Fibroblast of the conjunctiva (primary cell): ENCODE data around the gene CDHR5.
A peak's percentile ranks its signal among the peaks of the same experiment; 100 is the strongest.

Source experiments
- DNase-seq: peaks from one replicate; pipeline ENCODE4 v3.0.0-alpha.2; 2010; ENCODE audit warnings: low read depth

Gene CDHR5

DNA sequence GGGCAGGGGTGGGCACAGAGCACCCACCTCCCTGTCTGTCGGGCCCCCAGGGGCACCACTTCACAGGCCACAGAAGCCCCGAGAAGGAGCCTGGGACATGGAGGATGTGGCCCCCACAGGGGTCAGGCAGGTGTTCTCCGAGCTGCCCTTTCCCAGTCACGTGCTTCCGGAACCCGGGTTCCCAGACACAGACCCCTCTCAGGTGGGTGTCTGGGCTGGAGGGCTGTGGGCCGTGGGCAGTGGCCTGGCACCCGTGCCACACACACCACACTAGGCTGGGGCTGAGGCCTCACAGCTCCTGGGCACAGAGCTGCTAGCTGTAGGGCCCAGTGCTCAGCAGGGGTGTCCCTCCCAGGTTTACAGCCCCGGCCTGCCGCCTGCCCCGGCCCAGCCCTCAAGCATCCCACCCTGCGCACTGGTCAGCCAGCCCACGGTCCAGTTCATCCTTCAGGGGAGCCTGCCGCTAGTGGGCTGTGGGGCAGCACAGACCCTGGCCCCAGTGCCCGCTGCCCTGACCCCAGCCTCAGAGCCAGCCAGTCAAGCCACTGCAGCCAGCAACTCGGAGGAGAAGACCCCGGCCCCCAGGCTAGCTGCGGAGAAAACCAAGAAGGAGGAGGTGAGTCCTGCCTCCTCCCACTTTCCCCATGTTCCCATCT, 14.5 kb downstream of the CDHR5 start:
- DNase-seq: no peak

DNA sequence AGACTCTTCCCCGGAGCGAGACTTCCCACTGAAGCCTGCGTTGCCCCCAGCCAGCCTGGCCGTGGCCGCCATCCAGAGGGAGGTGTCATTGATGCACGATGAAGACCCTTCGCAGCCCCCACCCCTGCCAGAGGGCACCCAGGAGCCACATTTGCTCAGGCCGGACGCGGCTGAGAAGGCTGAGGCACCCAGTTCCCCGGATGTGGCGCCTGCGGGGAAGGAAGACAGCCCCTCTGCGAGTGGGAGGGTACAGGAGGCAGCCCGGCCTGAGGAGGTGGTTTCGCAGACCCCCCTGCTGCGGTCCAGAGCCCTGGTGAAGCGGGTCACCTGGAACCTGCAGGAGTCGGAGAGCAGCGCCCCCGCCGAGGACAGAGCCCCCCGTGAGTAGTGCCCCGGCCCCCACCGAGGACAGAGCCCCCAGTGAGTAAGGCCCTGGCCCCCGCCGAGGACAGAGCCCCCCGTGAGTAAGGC, 15.4 kb downstream of the CDHR5 start:
- no peak for DNase-seq

DNA sequence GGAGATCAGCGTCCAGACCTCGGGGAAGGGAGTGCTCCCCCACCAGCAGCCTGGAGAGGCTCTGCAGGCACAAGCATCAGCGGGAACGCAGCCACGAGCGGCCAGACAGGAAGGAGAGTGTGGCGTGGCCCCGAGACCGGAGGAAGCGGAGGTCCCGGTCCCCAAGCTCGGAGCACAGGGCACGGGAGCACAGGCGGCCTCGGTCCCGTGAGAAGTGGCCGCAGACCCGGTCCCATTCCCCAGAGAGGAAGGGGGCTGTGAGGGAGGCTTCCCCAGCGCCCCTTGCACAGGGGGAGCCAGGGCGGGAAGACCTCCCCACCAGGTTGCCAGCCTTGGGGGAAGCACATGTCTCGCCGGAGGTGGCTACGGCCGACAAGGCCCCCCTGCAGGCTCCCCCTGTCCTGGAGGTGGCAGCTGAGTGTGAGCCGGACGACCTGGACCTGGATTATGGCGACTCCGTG, 15.9 kb downstream of the CDHR5 start:
- DNase-seq: no peak

DNA sequence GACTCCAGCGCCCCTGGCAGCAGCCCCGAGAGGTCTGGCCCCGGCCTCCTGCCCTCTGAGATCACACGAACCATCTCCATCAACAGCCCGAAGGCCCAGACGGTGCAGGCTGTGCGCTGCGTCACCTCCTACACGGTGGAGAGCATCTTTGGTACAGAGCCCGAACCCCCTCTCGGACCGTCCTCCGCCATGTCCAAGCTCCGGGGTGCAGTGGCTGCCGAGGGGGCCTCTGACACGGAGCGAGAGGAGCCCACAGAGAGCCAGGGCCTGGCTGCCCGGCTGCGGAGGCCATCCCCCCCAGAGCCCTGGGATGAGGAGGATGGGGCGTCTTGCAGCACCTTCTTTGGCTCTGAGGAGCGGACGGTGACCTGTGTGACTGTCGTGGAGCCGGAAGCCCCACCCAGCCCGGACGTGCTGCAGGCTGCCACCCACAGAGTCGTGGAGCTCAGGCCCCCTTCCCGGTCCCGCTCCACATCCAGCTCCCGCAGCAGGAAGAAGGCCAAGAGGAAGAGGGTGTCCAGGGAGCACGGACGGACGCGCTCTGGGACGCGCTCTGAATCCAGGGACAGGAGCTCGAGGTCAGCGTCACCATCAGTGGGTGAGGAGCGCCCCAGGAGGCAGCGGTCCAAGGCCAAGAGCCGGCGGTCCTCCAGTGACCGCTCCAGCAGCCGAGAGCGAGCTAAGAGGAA, 16.6 kb downstream of the CDHR5 start:
- no peak for DNase-seq

DNA sequence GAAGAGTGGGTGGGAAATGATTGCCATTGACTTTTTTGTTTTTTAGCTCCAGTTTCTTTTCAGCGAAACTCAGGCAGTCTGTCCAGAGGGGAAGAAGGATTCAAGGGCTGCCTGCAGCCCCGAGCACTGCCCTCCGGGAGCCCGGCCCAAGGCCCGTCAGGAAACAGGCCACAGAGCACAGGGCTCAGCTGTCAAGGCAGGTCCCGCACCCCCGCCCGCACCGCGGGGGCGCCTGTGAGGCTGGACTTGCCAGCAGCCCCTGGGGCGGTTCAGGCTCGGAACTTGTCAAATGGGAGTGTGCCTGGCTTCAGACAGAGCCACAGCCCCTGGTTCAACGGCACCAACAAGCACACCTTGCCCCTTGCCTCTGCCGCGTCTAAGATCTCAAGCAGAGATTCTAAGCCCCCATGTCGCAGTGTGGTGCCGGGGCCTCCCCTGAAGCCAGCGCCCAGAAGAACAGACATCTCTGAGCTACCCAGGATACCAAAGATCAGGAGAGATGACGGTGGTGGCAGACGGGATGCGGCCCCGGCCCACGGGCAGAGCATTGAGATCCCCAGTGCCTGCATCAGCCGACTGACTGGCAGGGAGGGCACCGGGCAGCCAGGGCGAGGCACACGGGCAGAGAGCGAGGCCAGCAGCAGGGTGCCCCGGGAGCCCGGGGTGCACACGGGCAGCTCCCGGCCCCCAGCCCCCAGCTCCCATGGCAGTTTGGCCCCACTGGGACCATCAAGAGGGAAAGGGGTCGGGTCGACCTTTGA, 17.6 kb downstream of the CDHR5 start:
- no peak for DNase-seq

DNA sequence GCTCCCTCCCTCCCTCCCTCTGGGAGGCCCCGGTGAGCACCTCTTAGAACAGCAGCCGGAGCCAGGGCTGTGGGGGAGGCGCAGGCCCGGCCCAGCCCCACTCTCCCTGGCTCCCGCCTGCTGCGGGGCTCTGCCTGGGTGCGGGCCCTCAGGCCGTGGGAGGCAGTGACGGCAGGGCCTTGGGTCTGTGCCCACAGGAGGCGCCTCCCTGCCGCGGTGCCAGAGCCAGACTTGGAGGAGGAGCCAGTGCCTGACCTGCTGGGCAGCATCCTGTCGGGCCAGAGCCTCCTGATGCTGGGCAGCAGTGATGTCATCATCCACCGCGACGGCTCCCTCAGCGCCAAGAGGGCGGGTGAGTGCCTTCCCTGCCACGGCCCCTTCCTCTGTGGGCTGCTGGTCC, 18.5 kb downstream of the CDHR5 start:
- DNase-seq: peak; percentile 45

DNA sequence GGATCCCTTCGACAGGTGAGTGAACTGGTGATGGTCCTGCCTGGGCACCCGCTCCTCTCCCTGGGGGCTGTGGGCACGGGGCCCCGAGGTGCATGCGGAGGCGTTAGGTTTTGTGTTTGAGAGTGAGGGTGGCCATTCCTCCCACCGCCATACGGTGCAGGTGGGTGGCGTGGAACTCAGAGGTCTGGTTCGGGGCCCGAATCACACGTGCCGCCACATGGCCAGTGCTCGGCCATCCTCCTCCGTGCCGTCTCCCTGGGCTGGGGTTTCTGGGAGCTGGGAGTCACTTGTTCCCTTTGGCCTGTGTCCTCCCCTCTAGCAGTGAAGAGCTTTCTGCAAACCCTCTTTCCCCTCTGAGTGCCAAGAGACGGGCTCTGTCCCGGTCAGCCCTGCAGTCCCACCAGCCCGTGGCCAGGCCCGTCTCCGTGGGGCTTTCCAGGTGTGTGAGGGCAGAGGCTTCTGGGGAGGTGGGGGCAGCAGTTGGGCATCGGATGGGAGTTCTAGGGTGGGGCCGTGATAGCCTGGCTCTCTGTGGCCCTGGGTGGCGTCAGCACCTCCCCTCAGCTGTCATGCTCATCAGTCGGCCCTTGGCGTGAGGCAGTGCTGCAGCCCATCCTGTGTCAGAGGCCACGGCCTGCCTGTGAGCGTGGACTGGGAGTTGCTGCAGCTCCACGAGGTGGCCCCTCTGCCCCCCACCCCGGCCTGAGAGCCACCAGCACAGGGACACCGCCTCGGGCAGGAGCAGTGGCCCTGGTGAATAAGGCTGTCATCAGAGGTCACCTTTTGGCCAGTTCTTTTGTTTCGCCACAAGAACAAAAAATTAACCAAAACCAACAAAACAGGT, 19.2 kb downstream of the CDHR5 start:
- no peak for DNase-seq

DNA sequence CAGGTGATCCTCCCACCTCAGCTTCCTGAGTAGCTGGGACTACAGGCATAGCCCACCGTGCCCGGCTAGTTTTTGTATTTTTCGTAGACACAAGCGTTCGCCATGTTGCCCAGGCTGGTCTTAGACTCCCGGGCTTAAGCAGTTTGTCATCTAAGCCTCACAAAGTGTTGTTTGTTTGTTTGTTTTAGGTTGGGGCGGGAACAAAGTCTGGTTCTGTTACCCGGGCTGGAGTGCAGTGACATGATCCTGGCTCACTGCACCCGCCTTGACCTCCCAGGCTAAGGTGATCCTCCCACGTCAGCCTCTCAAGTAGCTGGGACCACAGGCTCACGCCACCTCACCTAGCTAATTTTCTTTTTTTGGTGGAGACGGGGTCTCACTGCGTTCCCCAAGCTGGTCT, 21.6 kb downstream of the CDHR5 start:
- DNase-seq: no peak

DNA sequence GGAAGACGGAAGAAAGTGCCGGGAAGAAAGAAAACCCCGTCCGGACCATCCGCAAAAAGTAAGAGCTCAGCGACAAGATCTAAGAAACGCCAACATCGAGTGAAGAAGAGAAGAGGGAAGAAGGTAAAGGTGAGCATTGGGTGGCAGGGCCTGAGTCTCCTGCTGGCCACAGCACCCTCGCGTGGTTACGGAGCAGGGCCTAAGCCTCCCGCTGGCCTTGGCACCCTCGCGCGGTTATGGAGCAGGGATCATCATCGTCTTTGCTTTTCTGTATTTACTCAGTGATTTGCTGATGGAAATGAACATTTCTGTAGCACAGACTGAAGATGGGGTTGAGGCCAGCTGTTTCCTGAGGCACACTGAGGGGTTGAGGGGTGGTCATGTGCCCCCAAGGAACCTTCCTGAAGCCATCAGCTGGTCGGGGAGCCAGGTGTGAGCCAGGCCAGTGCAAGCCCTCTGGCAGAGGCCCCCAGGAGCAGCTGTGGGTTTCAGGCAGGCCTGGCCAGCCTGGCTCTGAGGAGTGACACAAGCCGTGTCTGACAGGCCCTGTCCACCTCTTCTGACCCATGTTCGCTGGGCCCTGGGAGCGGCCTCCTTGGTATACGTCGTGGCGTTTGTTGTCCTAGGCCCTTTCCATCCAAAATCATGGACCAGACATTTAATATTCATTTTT, 23.0 kb downstream of the CDHR5 start:
- DNase-seq: no peak

DNA sequence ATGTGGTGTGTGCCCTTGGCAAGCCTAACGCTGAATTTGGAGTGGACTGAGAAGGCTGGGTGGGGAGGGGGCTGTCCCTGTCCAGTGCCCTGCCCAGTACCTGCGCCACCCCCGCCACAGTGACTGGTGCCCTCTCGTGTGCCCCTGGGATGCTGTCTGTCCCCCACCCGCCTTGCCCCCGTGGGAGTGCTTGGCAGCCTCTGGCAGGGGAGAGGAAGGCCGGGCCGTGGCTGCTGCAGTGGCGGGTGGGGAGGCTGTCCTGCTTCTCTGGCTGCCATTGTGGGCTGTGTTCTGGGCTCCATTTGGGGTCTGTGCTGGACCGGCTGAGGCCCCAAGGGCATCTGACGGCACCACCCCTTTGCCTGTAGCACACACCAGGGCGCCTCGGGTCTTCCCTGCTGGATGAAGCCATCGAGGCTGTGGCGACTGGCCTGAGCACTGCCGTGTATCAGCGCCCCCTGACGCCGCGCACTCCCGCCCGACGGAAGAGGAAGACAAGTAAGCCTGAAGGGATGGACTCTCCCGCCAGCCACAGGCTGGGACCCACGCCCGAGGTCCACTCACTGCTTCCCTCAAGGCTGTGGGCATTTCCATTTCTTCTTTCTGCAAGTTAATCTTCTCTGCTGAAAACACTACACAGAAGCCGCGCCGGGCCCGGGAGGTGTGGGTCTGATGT, 26.6 kb downstream of the CDHR5 start:
- DNase-seq: no peak

DNA sequence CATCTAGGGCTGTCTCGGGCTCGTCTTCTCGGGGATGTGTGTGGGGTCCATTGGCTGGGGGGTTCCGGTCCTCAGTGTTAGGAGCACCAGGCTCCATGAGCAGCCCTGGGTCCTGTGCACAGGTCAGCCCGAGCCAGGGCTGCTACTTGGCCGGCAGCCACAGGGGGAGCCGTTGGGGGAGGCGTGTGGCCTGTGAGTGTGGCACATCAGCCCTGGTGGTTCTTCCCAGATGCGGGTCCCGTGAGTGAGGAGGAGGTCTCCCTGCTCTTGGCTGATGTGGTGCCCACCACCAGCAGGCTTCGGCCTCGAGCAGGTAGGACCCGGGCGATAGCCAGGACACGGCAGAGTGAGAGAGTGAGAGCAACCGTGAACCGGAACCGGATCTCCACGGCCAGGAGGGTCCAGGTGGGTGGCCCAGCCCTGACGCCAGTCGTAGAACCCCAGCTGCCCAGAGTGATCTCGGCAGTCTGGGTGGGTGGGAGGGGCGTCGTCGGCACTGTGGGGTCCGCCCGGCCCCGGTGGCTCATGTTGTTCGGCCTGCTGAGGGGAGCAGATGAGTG, 27.5 kb downstream of the CDHR5 start:
- DNase-seq: no peak

DNA sequence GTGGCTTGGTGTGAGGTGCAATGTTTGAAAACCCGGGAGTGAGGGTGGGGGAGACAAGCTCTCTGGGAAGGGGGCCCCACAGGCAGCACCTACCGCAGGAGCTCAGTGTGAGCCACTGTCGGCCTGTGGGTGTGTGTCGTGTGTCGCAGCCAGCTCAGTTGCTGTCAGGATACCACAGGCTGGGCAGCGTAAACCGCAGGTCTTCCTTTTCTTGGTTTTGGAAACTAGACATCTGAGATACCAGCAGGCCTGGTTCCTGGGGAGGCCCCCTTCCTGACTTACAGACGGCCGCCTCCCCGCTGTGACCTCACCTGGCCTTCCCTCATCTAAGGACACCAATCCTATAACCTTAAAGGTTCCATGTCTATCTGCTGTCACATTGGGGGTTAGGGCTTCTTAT, 28.4 kb downstream of the CDHR5 start:
- DNase-seq: no peak

DNA sequence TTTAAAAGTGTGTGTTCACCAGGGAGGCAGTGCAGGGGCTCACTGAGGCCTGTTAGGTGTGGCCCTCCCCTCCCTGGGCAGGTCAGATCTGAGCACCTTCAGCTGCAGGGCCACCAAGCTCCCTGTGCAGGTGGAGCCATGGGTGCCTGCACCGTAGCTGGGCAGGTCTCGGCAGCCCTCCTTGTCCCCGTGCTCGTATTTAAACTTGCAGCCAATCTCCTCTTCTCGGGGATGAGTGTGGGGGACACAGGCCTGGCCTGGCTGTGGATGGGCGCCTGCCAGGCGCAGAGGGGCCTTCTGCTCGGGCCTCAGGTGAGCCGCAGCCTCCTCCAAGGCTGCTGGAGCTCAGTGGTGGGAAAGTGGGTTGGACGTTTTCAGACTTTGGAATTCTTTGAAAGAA, 29.4 kb downstream of the CDHR5 start:
- no peak for DNase-seq

DNA sequence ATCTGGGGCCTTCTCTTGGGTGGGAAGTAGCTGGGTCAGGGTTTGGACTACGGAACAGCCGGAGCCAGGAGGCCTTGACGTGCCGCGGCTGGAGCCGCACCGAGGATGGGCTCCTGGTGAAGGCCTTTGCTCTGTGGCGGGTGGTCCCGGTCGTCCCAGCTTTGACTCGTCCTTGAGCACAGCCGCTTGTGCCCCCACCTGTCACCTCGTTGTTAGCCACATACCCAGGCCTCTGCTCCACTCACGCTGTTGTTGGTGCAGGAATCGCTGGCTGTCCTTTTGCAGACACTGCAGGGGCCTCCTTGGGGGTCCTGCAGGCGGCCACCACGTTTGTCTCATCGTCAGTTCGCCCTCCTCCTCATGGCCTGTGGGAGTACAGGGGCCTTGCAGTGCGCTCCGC, 31.4 kb downstream of the CDHR5 start:
- no peak for DNase-seq

DNA sequence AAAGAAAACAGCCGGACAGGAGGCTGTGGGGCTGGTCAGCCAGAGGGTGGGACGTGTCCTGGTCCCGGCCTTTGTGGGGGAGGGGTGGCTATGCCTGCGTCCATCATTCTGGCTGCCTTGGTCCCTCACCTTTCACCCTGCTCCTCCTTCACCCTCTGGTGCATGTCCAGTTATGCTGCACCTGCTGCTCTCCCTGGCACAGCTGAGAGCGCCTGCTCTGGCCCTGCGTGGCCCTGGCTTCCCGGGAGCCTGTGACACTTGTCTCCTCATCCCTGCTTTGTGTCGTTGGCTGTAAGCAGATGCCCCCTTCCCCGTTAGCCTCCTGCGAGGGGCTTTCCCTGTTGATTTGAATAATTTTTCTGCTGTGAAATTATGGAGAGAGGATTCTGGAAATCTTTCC, 31.8 kb downstream of the CDHR5 start:
- DNase-seq: no peak

DNA sequence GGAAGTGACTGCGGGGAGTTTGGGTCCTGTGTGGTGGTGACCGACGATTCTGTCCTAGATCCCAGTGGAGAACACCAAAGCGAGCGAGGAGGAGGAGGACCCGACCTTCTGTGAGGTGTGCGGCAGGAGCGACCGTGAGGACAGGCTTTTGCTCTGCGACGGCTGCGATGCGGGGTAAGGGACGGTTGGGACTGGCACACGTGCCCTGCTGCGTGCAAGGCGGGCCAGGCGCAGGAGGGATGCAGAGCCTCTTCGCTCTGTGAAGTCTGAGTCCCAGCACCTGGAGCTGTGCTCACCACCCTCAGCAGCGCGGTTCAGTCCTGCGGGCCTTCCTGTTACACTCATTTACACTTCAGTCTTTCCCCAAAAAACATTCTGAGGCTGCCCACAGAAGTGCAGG, 32.3 kb downstream of the CDHR5 start:
- no peak for DNase-seq

DNA sequence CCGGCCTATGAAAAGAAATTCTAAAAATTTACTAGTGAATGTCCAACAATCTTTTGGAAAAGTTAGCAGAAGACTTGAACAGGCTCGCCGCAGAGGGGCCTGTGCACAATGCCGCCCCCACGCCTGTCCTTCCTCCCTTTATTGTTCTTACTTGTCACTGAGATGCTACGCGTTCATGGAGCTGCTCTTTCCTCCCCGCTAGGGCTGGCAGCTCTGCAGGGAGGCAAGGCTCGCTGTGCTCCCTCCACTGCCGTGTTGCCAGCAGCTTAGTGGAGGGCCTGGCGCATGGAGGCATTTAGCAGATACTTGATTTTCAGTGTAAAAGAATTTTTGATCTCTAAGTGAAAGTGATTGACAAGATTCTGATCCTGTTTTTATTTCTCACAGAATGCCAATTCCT, 33.8 kb downstream of the CDHR5 start:
- no peak for DNase-seq

DNA sequence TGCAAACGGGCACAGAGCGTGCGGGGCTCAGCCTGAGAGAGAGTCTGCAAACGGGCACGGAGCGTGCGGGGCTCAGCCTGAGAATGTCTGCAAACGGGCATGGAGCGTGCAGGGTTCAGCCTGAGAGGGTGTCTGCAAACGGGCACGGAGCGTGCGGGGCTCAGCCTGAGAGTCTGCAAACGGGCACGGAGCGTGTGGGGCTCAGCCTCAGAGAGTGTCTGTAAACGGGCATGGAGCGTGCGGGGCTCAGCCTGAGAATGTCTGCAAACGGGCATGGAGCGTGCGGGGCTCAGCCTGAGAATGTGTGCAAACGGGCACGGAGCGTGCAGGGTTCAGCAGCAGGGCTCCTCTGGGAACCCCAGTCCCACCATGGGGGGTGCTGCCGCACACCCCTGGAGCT, 35.0 kb downstream of the CDHR5 start:
- DNase-seq: no peak

DNA sequence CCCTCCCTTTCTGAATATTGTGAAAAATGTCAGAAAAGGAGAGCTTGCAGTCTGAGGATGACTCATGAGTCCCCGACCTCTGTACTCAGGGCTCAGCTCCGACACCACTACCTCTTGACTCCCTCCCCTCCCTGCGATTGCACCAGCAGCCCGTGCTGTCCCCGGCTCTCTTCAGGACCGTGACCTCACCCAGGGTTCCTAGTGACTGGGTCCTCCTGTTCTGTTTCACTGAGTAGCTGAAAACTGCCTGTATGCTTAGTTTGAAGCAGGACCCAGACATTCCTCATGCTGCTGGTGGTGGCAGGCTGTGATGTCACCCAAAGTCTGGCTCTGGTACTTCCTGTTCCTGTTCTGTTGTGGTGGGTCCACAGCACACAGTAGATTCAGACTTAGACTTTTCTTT, 36.8 kb downstream of the CDHR5 start:
- no peak for DNase-seq

DNA sequence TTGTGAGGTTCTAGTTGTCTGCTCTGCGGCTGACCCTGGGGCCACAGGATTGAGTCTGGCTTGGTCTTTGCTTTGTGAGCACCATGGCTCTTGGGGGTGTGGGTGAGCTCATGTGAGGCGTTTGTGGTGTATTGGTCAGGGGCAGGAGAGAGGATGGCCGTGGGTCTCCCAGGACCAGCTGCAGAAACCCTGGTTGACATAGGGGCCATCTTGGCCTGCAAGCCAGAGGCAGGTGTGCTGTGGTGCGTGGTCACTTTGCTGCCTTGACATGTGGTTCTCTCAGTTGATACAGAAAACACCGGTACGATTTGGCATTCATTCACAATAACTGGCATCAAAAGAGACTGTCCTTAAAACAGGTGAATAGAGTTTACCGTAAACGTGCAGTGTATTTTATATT, 37.2 kb downstream of the CDHR5 start:
- no peak for DNase-seq
